H1 (cell line): ENCODE results near the gene LAG3. TPM values are rescaled to one million over a fixed set of nuclear protein-coding genes. Genes with fewer than 3 reads are reported as not detected.
A peak's percentile ranks its signal among the peaks of the same experiment; 100 is the strongest.

ENCODE experiments used
- ASH2L ChIP-seq: fragments of 200-600, 300-600 bp; sonication (generic); IDR thresholded peaks from one replicate; pipeline ENCODE4 v1.7.1; 2017; ENCODE audit warnings: low read length
- BACH1 ChIP-seq: IDR thresholded peaks from 2 replicates; pipeline ENCODE4 v1.6.1; 2012; ENCODE audit warnings: low read length, improper control_type of control experiment
- CTCF ChIP-seq, 3 experiments: IDR thresholded peaks; 1 replicate in 2 of 3; 2 replicates in 1 of 3; pipeline versions ENCODE4 v1.5.1 to v1.6.1; 2011; ENCODE audit warnings: low read length in 3 of 3, mild to moderate bottlenecking in 3 of 3, inconsistent platforms in 2 of 3, low read depth in 1 of 3, moderate library complexity in 1 of 3; ENCODE audit not compliant: insufficient read depth in 1 of 3; ENCODE audit errors: control extremely low read depth in 1 of 3
- GTF2F1 ChIP-seq: IDR thresholded peaks from 2 replicates; pipeline ENCODE4 v1.6.1; 2012; ENCODE audit warnings: low read depth, low read length, improper control_type of control experiment, borderline replicate concordance
- KDM4A ChIP-seq: IDR thresholded peaks from one replicate; pipeline ENCODE4 v1.7.1; 2012; ENCODE audit warnings: low read depth, mild to moderate bottlenecking, moderate library complexity, low read length, inconsistent platforms; ENCODE audit not compliant: severe bottlenecking
- NANOG ChIP-seq: IDR thresholded peaks from 2 replicates; pipeline ENCODE4 v1.6.1; 2011; ENCODE audit warnings: low read length, low read depth, mild to moderate bottlenecking, inconsistent platforms; ENCODE audit not compliant: insufficient read depth, poor library complexity, severe bottlenecking
- POU5F1 ChIP-seq: IDR thresholded peaks from 2 replicates; pipeline ENCODE4 v1.6.1; 2011; ENCODE audit warnings: low read depth, mild to moderate bottlenecking, low read length, moderate library complexity
- SIN3A ChIP-seq, 2 experiments: IDR thresholded peaks in 1 of 2; conservative IDR thresholded peaks in 1 of 2; 2 replicates each; pipeline ENCODE4 v1.6.1; 2011 to 2012; ENCODE audit warnings: low read length in 2 of 2, improper control_type of control experiment in 1 of 2, low read depth in 1 of 2, mild to moderate bottlenecking in 1 of 2
- SRF ChIP-seq: IDR thresholded peaks from 2 replicates; pipeline ENCODE4 v1.6.1; 2011; ENCODE audit warnings: mild to moderate bottlenecking, low read depth, low read length, moderate library complexity
- TAF1 ChIP-seq: IDR thresholded peaks from 2 replicates; pipeline ENCODE4 v1.6.1; 2011; ENCODE audit warnings: mild to moderate bottlenecking, low read depth, low read length
- TAF7 ChIP-seq: optimal IDR thresholded peaks from 2 replicates; pipeline ENCODE3; 2011; ENCODE audit warnings: low read depth, mild to moderate bottlenecking, inconsistent platforms, low read length, moderate library complexity, borderline replicate concordance
- TBP ChIP-seq: IDR thresholded peaks from 2 replicates; pipeline ENCODE4 v1.6.1; 2011; ENCODE audit warnings: low read depth, low read length, improper control_type of control experiment
- TCF12 ChIP-seq: IDR thresholded peaks from 2 replicates; pipeline ENCODE4 v1.6.1; 2011; ENCODE audit warnings: low read depth, mild to moderate bottlenecking, low read length
- YY1 ChIP-seq: IDR thresholded peaks from 2 replicates; pipeline ENCODE4 v1.6.1; 2011; ENCODE audit warnings: low read depth, mild to moderate bottlenecking, low read length
- polyA plus RNA-seq, 7 experiments: library from polyadenylated mRNA; depleted of rRNA in 3 of 7; stranded (reverse) in 5 of 7; unstranded in 2 of 7; fragments of >200 nt in 5 of 7; fragments of 200-250 nt in 2 of 7; gene quantifications; 1 replicate in 5 of 7; 2 replicates in 1 of 7; 4 replicates in 1 of 7; pipeline versions ENCODE4 v1.2.1 to v1.2.3, GENCODE V29; 2011 to 2013; ENCODE audit warnings: missing spikeins in 2 of 7, mixed read lengths in 2 of 7
- total RNA-seq: library from RNA; stranded (reverse); fragmentation: NEBNext Ultra II Directional; extraction: Animal tissue kit (Norgen Biotek cat#: 25700); gene quantifications from 2 replicates; pipeline ENCODE4 v1.2.1, GENCODE V29; 2021

The LAG3 gene
- total and polyA plus RNA-seq, 2 of the 8 experiments (the other 6 are each of a cell fraction or from before 2014, with no cell fraction given) = 1.1 to 3.1 TPM

GRCh38 chr12:6765634-6766581 lies 6.4 kb upstream of the LAG3 start, which contains the start of gene PTMS (continued):
- TF ChIP-seq TCF12 (no peak), CTCF (IDR thresholded peaks at IDR 0.05; ENCODE audit: control extremely low read depth in 1 of 3, insufficient read depth in 1 of 3, low read depth in 1 of 3, low read length in 3 of 3) (no peak), POU5F1 (no peak), SIN3A (conservative IDR thresholded peaks at IDR 0.05 in 1 of 2, IDR thresholded peaks at IDR 0.05 in 1 of 2; ENCODE audit: low read depth in 1 of 2, low read length in 2 of 2) (no peak; a peak in 1 of 4 replicates), NANOG (no peak), TBP (peak; percentile 89), BACH1 (0 out of 2 replicates have a peak, but pooled peaks have one; percentile 34), GTF2F1 (no peak; the same call in 1 of the 2 replicates), ASH2L (peak; percentile 62), YY1 (no peak), SRF (no peak), TAF7 (peak; percentile 63), TAF1 (peak; percentile 73; the same call in 1 of the 2 replicates), KDM4A (peak; percentile 50)
- TF ChIP-seq, all 59 proteins: peak for 13
